ENCODE results near the gene PRR14.

PRR14 gene

DNA sequence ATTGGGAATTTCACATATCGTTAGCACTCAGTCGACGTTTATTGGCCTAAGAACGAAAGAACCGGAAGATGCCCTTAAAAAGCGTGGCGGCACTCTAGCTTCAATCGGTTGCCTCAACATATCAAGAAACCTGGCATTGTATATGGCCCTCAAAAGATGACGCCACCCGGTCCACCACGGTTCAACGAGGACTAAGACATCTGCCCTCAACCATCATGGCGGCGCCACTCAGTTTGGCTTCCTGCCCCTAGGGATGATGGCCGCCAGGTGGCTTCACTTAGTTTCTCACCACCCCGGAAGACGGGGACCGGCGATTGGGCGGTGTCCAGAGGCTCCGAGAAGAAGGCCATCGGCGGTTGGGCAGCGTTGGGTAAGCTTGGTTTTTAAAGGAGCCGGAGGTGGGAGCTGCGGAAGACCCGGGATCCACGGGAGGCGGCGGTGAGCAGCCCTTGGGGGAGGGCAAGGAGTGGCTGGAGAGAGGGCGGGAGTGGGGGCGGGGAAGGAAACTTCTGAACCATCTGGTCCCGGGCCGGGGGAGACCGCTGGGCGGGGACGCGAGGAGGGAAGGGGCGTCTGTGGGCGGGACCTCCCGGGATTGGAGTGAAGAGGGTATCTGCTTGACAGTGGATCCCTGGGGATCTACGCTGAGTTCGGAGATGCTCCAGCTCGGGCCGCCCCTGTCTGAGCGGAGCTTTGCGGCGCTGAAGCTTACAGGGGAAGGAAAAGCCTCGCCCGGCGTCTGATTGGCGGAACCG lies at the start of gene PRR14:
Gene PRR14 (plus strand): TSS at position 592 of the 755 bp plus-strand sequence. CDS start 686 bp downstream, outside the sequence.
- DNase-seq (ENCODE audit: insufficient read length, low spot score) (peak; percentile 94), FAIRE-seq (peak; percentile 74)
- no peak; the same call in 1 of the 2 replicates for TF ChIP-seq POLR2A (IDR thresholded peaks at IDR 0.05; ENCODE audit: low read depth, low read length)

- DNase-seq (ENCODE audit: insufficient read length, low spot score) = no peak
These were observed 48.8 kb upstream of the PRR14 start for GRCh38 chr16:30601966-30602365.

DNA sequence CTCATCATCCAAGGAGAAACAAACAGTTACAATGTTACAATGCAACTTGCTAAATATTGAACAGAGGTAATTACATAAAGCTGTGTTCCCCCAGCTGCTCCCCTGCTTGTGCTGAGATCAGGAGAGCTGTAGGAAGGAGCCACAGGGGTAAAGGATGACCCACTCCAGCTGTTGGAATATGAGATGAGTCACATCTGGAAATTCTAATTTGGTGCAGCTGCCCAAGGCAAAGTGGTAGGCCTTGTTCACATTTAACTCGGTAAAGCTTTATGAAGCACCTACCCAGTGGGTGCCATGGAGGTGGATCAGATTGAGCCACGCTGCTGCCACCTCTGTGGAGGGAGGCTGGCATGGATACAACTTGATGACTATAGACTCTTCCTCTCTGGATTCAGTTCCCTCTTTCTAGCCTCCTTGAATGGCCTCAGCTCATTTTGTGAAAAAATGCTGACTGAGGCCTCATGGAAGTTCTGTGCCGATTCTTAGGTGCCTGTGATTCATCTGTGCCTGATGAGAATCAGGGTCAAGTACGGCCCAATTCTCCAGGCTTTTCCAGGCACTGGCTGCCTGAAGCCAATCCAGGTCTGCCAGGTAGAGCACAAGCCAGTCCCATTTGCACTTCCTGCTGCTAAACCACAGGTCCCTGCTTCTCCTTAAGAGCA lies 48.0 kb upstream of the PRR14 start:
- DNase-seq (ENCODE audit: insufficient read length, low spot score) = no peak
- no peak for TF ChIP-seq POLR2A (IDR thresholded peaks at IDR 0.05; ENCODE audit: low read depth, low read length)
- no peak for FAIRE-seq

More at GRCh38 chr16:30601966-30602365, 48.8 kb upstream of the PRR14 start:
- no peak for FAIRE-seq
- no peak for TF ChIP-seq POLR2A (IDR thresholded peaks at IDR 0.05; ENCODE audit: low read depth, low read length)

GRCh38 chr16:30603945-30604315 lies 46.8 kb upstream of the PRR14 start:
- no peak for DNase-seq (ENCODE audit: insufficient read length, low spot score)
- TF ChIP-seq POLR2A (IDR thresholded peaks at IDR 0.05; ENCODE audit: low read depth, low read length) = no peak
- no peak for FAIRE-seq

DNA sequence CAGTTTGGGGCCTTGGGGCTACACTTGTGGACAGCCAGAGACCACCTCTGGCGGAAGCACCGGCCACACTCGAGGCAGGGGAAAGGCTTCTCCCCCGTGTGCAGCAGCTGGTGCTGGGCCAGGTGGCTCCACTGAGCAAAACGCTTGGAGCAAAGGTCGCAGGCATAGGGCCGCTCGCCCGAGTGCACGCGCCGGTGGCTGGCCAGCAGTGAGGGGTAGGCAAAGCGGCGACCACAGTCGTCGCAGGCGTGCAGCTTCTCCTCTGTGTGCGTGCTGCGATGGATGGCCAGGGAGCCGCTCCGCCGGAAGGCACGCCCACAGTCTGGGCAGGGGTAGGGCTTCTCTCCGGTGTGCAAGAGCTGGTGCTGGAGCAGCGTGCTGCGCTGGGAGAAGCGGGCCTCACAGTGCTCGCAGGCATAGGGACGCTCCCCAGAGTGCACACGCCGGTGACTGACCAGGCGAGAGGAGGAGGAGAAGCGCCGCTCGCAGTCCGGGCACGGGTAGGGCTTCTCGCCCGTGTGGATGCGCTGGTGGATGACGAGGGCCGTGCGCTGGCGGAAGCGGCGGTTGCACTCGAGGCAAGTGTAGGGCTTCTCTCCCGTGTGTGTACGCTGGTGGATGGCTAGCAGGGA lies 46.3 kb upstream of the PRR14 start:
- DNase-seq (ENCODE audit: insufficient read length, low spot score) = no peak
- no peak for TF ChIP-seq POLR2A (IDR thresholded peaks at IDR 0.05; ENCODE audit: low read depth, low read length)
- FAIRE-seq = no peak

- no peak for DNase-seq (ENCODE audit: insufficient read length, low spot score)
- TF ChIP-seq POLR2A (IDR thresholded peaks at IDR 0.05; ENCODE audit: low read depth, low read length) = no peak
- no peak for FAIRE-seq
These were observed 45.6 kb upstream of the PRR14 start for GRCh38 chr16:30605158-30605557.

DNA sequence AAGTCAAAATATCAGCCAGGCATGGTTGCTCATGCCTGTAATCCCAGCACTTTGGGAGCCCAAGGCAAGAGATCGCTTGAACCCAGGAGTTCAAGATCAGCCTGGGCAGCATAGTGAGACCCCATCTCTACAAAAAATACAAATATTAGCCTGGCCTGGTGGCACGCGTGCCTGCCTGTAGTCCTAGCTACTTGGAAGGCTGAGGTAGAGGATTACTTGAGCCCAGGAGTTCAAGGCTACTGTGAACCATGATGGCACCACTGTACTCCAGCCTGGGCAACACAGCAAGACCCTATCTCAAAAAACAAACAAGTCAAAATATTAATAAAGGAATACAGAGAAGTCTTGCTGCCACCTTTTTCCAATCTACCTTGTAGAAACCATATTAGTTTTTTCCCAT lies 44.8 kb upstream of the PRR14 start:
- no peak for FAIRE-seq
- no peak for DNase-seq (ENCODE audit: insufficient read length, low spot score)
- no peak for TF ChIP-seq POLR2A (IDR thresholded peaks at IDR 0.05; ENCODE audit: low read depth, low read length)

- DNase-seq (ENCODE audit: insufficient read length, low spot score) = no peak
- no peak; the same call in 1 of the 2 replicates for TF ChIP-seq POLR2A (IDR thresholded peaks at IDR 0.05; ENCODE audit: low read depth, low read length)
- no peak for FAIRE-seq
These were observed 41.5 kb upstream of the PRR14 start for GRCh38 chr16:30609002-30609925.

- FAIRE-seq = peak; percentile 77
- peak; percentile 92 for DNase-seq (ENCODE audit: insufficient read length, low spot score)
- peak; percentile 39; the same call in 1 of the 2 replicates for TF ChIP-seq POLR2A (IDR thresholded peaks at IDR 0.05; ENCODE audit: low read depth, low read length)
These were observed 40.6 kb upstream of the PRR14 start, which contains the start of gene ZNF689 for GRCh38 chr16:30609926-30610839. ZNF689 (minus strand) TSS chr16:30610389; CDS start chr16:30610041, 348 bp downstream.

- DNase-seq (ENCODE audit: insufficient read length, low spot score) (no peak), FAIRE-seq (no peak)
- no peak for TF ChIP-seq POLR2A (IDR thresholded peaks at IDR 0.05; ENCODE audit: low read depth, low read length)
These were observed 35.2 kb upstream of the PRR14 start for GRCh38 chr16:30615358-30616091.

GRCh38 chr16:30619202-30619601 lies 31.6 kb upstream of the PRR14 start:
- FAIRE-seq (no peak), DNase-seq (ENCODE audit: insufficient read length, low spot score) (no peak)
- TF ChIP-seq POLR2A (IDR thresholded peaks at IDR 0.05; ENCODE audit: low read depth, low read length) = no peak

- DNase-seq (ENCODE audit: insufficient read length, low spot score) = no peak
- TF ChIP-seq POLR2A (IDR thresholded peaks at IDR 0.05; ENCODE audit: low read depth, low read length) = no peak
- FAIRE-seq = no peak
These were observed 31.1 kb upstream of the PRR14 start for GRCh38 chr16:30619638-30620037.
